K562 (cell line): ENCODE results near the gene SPATA21. TPM values are rescaled to one million over a fixed set of nuclear protein-coding genes. Genes with fewer than 3 reads are reported as not detected.

Experiments
- C11orf30 ChIP-seq: fragments of 450-650 bp; IDR thresholded peaks from 2 replicates; pipeline ENCODE4 v1.6.1; 2016; ENCODE audit warnings: low read depth, mild to moderate bottlenecking
- CAMTA2 ChIP-seq: fragments of 250-450 bp; sonication (Bioruptor Pico); conservative IDR thresholded peaks from 2 replicates; pipeline ENCODE4 v1.5.1; 2022
- FOXK1 ChIP-seq: sonication (generic); formaldehyde crosslinking; IDR thresholded peaks from 2 replicates; pipeline ENCODE4 v1.8.0; 2022; ENCODE audit warnings: missing genetic modification reagents, mild to moderate bottlenecking, borderline replicate concordance
- MAFF ChIP-seq: IDR thresholded peaks from 2 replicates; pipeline ENCODE4 v1.6.1; 2012; ENCODE audit warnings: low read length, improper control_type of control experiment
- MAFK ChIP-seq: IDR thresholded peaks from 2 replicates; pipeline ENCODE4 v1.6.1; 2011; ENCODE audit warnings: low read length, improper control_type of control experiment
- PCBP1 ChIP-seq: fragments of 200-400 bp; formaldehyde crosslinking; IDR thresholded peaks from 2 replicates; pipeline ENCODE4 v1.6.1; 2018; ENCODE audit warnings: mild to moderate bottlenecking, low read depth, low read length; ENCODE audit not compliant: poor library complexity, severe bottlenecking
- STAG1 ChIP-seq: sonication (generic); formaldehyde crosslinking; IDR thresholded peaks from 2 replicates; pipeline ENCODE4 v1.5.0; 2020; ENCODE audit warnings: missing genetic modification reagents, borderline replicate concordance
- ZNF12 ChIP-seq: sonication (generic); formaldehyde crosslinking; IDR thresholded peaks from 2 replicates; pipeline ENCODE4 v1.4.0; 2020; ENCODE audit warnings: mild to moderate bottlenecking, missing genetic modification reagents
- ZNF274 ChIP-seq: IDR thresholded peaks from 2 replicates; pipeline ENCODE4 v1.6.1; 2011; ENCODE audit warnings: low read depth, mild to moderate bottlenecking, low read length, moderate library complexity, borderline replicate concordance
- ZNF384 ChIP-seq: IDR thresholded peaks from 2 replicates; pipeline ENCODE4 v1.6.1; 2012; ENCODE audit warnings: low read depth, low read length, improper control_type of control experiment
- polyA plus RNA-seq, 8 experiments: library from polyadenylated mRNA; depleted of rRNA in 4 of 8; stranded (reverse) in 5 of 8; unstranded in 3 of 8; fragments of >200 nt; fragmentation: Nextera tagmentation in 2 of 8; fragmentation: Illumina TruSeq in 1 of 8; extraction: Ambion mirVana in 2 of 8; extraction: Trizol in 1 of 8; gene quantifications; 2 replicates each; pipeline versions ENCODE4 v1.2.1 to v1.2.3, GENCODE V29; 2011 to 2014; ENCODE audit warnings: inconsistent platforms in 1 of 8, missing spikeins in 1 of 8
- total RNA-seq, 7 experiments: library from RNA; depleted of rRNA in 6 of 7; stranded (reverse); fragments of >200 nt in 6 of 7; fragmentation: Illumina TruSeq in 2 of 7; extraction: Trizol in 2 of 7; gene quantifications; 2 replicates each; pipeline versions ENCODE4 v1.2.1 to v1.2.3, GENCODE V29; 2011 to 2021; ENCODE audit warnings: low replicate concordance in 1 of 7
- TF ChIP-seq, protein P1 (sequence below), 2 experiments: fragments of 250-450 bp in 1 of 2; fragments of 450-650 bp in 1 of 2; sonication (Bioruptor Pico) in 1 of 2; IDR thresholded peaks; 2 replicates each; pipeline versions ENCODE4 v1.6.1 to v1.8.0; 2016 to 2021; ENCODE audit warnings: mild to moderate bottlenecking in 2 of 2, moderate library complexity in 2 of 2, missing compliant biosample characterization in 1 of 2, missing genetic modification characterization in 1 of 2
- TF ChIP-seq, protein P2 (sequence below), 2 experiments: IDR thresholded peaks; 2 replicates each; pipeline ENCODE4 v1.6.1; 2012; ENCODE audit warnings: improper control_type of control experiment in 2 of 2, low read depth in 2 of 2, low read length in 2 of 2, borderline replicate concordance in 1 of 2

The SPATA21 gene
- total and polyA plus RNA-seq, 9 of the 15 experiments (the other 6 are each of a cell fraction or from before 2014, with no cell fraction given): 0.10 to 0.36 (median 0.13) TPM; not detected in 3

DNA sequence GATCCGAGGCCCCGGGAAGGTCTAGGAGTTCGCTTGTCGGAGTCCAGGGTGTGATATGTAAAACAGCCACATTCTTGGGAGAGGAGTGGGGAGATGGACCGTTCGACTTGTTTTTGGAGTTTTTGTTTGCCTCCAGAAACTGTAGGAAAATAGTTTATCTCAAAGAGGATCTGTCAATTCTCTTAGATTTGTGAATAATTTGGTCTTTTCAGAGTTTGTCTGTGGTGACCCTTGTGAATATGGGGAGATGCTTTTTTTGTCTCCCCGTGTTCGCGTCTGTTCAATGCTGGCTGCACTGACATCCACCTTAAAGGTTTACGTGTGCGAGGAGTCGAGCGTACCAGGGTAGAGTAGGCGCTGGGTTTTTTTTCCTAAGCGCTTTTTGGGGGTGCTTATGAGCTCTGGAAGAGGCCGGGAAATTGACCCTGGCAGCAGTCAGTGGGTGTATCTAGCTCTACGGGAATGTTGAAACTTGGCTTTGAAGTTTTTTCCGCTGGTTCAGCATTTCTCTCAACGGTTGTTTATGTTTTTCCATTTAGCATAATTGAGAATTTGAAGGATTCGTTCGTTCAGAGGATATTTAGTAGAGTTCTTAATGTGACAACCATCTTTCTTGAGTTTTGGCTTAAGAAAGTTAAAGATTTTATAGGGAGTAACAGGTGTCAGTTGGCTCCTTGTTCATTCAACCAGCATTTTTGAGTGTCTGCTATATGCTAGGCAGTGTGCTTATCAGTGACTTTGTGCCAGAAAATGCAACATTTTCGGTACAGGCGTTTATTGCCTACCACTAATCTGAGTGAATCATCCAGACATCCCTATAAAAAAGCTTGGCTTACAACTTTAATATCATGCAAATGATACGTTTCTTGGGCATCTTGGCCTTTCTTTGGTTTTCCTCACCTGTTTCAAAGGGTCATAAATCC lies 69.0 kb downstream of the SPATA21 start (continued):
- TF ChIP-seq, protein P1, sequence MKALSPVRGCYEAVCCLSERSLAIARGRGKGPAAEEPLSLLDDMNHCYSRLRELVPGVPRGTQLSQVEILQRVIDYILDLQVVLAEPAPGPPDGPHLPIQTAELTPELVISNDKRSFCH (CRISPR knock-in tag; IDR thresholded peaks at IDR 0.05): no peak
- TF ChIP-seq, protein P1 (tag; IDR thresholded peaks at IDR 0.05): no peak
- TF ChIP-seq ZNF12 (CRISPR knock-in tag) (0 out of 2 replicates have a peak, but pooled peaks have one; percentile 2), PCBP1 (no peak), ZNF384 (0 out of 2 replicates have a peak, but pooled peaks have one; percentile 1), MAFF (peak; percentile 95), ZNF274 (no peak), FOXK1 (0 out of 2 replicates have a peak, but pooled peaks have one; percentile 2), STAG1 (0 out of 2 replicates have a peak, but pooled peaks have one; percentile 11), CAMTA2 (no peak), MAFK (peak; percentile 88), C11orf30 (peak; percentile 97)
- TF ChIP-seq, protein P2, sequence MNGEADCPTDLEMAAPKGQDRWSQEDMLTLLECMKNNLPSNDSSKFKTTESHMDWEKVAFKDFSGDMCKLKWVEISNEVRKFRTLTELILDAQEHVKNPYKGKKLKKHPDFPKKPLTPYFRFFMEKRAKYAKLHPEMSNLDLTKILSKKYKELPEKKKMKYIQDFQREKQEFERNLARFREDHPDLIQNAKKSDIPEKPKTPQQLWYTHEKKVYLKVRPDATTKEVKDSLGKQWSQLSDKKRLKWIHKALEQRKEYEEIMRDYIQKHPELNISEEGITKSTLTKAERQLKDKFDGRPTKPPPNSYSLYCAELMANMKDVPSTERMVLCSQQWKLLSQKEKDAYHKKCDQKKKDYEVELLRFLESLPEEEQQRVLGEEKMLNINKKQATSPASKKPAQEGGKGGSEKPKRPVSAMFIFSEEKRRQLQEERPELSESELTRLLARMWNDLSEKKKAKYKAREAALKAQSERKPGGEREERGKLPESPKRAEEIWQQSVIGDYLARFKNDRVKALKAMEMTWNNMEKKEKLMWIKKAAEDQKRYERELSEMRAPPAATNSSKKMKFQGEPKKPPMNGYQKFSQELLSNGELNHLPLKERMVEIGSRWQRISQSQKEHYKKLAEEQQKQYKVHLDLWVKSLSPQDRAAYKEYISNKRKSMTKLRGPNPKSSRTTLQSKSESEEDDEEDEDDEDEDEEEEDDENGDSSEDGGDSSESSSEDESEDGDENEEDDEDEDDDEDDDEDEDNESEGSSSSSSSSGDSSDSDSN (IDR thresholded peaks at IDR 0.05; ENCODE audit: borderline replicate concordance in 1 of 2, low read depth in 2 of 2, low read length in 2 of 2): 0 out of 4 replicates have a peak, but pooled peaks of 1 of the 2 experiments have one; percentile 8
